D721Med (cell line): Measurements from ENCODE around the gene SHB.

Experiments
- DNase-seq: peaks from one replicate; pipeline ENCODE4 v3.0.0; 2011; ENCODE audit warnings: low spot score; ENCODE audit not compliant: insufficient read length
- FAIRE-seq: peaks from 2 replicates; lab custom pipeline; 2011; peaks lifted over from hg19 to GRCh38; lab: Jason Lieb, UNC
- TF ChIP-seq, protein P1 (sequence below): IDR thresholded peaks from 2 replicates; pipeline ENCODE4 v1.5.1; 2012; ENCODE audit warnings: mild to moderate bottlenecking, control low read depth; ENCODE audit not compliant: insufficient read depth; ENCODE audit errors: missing control alignments

SHB gene

DNA sequence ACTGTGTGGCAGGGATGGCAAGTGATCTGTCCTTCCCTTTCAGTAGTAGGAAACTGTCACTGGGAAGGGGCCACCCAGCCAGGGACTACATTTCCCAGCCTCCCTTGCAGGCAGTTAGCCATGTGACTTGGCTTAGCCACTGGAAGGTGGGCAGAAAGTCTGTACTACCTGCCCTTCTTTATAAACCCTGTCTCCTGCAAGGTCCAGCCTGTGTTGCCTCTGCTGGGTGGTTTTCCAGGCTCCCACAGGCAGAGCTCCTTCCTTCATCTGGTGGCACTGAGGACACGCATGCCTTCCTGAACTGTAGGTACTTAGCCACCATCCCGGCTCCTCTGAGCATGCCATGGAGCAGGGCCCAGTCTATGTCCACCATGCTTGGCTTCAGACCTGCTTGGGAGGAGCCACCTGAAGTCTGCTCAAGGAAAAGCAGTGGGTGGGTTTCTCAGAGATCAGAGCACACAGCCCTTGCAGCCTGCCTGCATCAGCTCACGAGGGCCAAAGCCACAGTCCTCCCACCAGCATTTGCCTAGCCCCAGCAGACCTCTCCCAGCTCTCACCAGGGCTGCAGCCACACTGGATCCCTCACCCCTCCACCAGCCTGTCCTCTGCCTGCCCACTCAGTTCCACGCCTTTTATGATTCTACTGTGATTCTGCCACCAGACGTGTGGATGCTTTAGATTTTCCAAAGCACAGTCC is 148.4 kb downstream of the SHB start:
- FAIRE-seq (no peak), DNase-seq (no peak)
- TF ChIP-seq, protein P1, sequence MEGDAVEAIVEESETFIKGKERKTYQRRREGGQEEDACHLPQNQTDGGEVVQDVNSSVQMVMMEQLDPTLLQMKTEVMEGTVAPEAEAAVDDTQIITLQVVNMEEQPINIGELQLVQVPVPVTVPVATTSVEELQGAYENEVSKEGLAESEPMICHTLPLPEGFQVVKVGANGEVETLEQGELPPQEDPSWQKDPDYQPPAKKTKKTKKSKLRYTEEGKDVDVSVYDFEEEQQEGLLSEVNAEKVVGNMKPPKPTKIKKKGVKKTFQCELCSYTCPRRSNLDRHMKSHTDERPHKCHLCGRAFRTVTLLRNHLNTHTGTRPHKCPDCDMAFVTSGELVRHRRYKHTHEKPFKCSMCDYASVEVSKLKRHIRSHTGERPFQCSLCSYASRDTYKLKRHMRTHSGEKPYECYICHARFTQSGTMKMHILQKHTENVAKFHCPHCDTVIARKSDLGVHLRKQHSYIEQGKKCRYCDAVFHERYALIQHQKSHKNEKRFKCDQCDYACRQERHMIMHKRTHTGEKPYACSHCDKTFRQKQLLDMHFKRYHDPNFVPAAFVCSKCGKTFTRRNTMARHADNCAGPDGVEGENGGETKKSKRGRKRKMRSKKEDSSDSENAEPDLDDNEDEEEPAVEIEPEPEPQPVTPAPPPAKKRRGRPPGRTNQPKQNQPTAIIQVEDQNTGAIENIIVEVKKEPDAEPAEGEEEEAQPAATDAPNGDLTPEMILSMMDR: no peak

DNA sequence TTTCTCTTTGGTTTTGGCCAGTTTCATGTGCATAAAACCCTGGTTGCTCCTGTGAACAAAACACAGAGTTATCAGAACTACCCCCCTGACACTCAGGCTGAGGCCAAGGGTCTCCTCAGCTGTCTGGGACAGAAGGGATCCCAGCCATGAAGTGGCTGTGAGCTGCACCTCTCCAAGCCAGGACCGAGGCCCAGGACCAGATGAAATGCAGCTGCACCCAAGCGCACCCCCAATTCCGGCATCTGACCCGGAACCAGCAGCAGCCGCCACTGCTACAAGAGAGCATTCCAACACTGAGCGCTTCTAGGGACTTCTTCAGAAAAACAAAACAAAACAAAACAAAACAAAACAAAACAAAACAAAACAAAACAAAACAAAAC is 149.1 kb downstream of the SHB start:
- no peak for FAIRE-seq
- DNase-seq: no peak
- TF ChIP-seq, protein P1: no peak

DNA sequence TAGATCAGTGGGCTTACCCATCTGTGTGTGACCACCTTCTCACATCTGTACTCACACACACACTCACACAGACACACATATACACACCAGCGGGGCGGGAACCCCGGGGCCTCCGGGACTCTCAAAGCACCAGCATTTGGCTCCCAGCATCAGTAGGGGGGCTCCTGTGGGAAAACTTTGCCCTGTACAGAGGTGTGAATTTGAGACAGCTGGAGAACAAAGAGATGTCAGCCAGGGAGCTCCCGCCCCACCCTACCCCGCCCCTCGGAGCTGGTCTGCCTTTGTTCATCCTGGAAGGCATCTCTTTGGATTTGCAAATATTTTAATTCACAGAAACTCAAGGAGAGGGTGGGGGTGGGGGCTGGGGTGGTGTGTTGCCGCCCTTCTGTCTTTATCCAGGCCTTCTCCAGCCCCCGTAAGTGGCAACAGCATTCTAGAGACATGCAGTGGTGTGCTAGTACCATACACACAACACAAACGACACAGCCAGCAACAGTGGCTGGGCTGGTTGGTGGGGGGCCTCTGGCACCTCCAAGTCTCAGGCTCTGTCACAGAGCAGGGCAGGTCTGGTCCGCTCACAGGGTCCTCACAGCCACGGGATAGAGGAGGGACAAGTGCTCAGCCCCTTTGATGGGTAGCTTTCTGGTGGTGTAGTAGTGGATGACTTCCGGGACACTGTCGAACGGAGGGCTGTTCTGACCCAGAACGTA is 149.6 kb downstream of the SHB start:
- TF ChIP-seq, protein P1: no peak
- no peak for FAIRE-seq
- no peak for DNase-seq

DNA sequence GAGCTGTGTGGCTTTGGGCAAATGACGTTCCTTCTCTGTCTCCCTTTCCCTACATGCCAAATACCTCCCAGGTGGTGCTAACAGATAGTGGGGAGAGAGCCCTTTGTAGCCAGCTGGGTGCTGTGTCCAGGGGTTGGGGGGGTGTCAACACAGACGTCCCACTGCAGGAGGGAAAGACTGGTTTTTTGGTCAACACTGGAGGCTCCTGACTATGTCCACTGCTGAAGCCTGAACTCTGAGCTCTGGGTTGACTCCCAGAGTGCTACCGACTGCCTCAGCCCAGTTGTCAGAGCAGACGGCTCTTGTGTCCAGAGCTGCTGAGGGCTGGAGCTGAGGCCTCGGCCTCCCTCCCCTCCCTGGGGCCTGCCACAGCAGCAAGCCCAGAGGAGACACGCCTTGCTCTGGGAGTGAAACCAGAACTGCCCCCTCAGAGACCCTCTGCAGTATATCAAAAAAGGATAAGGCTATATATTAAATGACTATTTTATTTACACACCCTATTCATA is 150.3 kb downstream of the SHB start:
- DNase-seq (no peak), FAIRE-seq (no peak)
- TF ChIP-seq, protein P1: no peak

DNA sequence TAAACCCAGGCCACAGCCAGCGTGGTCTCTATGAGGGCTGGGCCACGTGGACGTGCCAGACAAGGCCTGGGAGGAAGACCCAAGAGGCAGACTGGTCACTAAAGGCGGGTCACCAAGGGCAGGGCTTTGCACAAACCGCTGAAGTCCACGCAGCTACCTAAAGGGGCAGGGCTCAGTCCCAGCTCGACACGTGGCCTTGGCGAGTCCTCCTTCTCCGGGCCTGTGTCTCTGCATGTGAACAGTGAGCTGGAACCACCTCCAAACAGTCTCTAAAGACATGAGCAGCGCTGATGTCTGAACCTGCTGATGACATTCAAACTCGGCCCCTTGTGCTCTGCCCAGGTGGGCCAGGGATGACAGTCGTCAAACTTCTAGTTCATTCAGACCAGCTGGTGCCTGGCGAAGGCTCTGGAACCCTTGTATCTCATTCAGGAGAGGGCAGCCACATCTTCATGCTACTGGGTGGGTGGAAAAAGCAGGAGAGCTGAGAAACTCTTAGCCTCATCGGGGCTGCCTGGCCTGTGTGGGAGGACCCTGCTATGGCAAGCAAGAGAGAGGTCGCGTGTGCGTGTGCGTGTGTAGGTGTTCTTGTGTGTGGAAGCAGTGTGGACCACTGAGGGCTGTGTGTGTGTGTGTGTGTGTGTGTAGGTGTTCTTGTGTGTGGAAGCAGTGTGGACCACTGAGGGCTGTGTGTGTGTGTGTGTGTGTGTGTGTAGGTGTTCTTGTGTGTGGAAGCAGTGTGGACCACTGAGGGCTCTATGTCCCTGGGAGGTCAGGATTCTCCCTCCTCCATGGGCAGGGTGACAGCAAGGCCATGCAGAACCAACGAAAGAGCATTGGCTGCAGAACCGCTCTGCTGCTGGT is 151.0 kb downstream of the SHB start:
- FAIRE-seq: no peak
- DNase-seq: no peak
- TF ChIP-seq, protein P1: no peak

DNA sequence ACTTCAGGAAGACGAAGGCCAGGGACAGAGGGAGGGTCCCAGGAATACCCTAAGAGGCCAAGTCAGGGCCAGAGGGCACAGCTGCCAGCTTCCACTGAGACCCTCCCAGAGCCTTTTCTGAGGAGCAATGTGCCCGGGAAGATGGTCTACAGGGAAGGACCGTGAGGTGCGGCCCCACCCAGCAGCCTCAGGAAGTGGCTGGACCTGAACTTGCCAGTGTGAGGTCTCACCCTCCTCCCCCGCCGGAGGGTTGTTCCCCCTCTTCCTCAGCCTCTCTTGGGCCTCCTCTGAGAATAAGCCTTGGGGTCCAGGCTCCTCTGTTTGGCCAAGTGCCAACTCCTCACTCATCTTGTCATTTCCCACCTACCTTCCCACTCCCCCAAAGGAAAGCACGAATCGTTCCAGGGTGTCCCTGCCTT is 151.7 kb downstream of the SHB start:
- TF ChIP-seq, protein P1: no peak
- no peak for FAIRE-seq
- no peak for DNase-seq
